ENCODE data around the gene FAM193B. TPM values are rescaled to one million over a fixed set of nuclear protein-coding genes. Genes with fewer than 3 reads are reported as not detected.
"Not testable (repeated sequence)": the region's sequence is repeated elsewhere in the genome, so short reads cannot be mapped to it uniquely, and the experiment has no call there.

FAM193B gene
- total RNA-seq, 1 donor from 2014 or later, result 227 TPM

- H3K27ac Mint-ChIP-seq (ENCODE audit: unreplicated experiment), result no peak overlapping the region
- no peak for DNase-seq
- peaks cover 8% of the 10 kb centered on the region for H3K9me3 Mint-ChIP-seq (ENCODE audit: unreplicated experiment)
- no peak for TF ChIP-seq CTCF (IDR thresholded peaks at IDR 0.05; ENCODE audit: partially characterized antibody, unreplicated experiment)
- peaks cover 5% of the 10 kb centered on the region for H3K36me3 Mint-ChIP-seq (ENCODE audit: unreplicated experiment)
- H3K27me3 Mint-ChIP-seq (ENCODE audit: unreplicated experiment), result peaks cover 13% of the 10 kb centered on the region
- H3K4me3 Mint-ChIP-seq (ENCODE audit: unreplicated experiment), result peak overlapping the region; percentile 40
- peaks cover 30% of the 10 kb centered on the region for H3K4me1 Mint-ChIP-seq (ENCODE audit: low read depth, unreplicated experiment)
Measured at GRCh38 chr5:177535125-177535524, 19.2 kb downstream of the FAM193B start.

- H3K27ac Mint-ChIP-seq (ENCODE audit: unreplicated experiment); H3K36me3 Mint-ChIP-seq (ENCODE audit: unreplicated experiment); H3K9me3 Mint-ChIP-seq (ENCODE audit: unreplicated experiment); DNase-seq; H3K4me3 Mint-ChIP-seq (ENCODE audit: unreplicated experiment): not testable (repeated sequence)
- Mint-ChIP-seq H3K27me3 (ENCODE audit: unreplicated experiment) (peaks cover 14% of the 10 kb centered on the region), H3K4me1 (ENCODE audit: low read depth, unreplicated experiment) (peaks cover 29% of the 10 kb centered on the region)
Measured at GRCh38 chr5:177534433-177534832, 19.9 kb downstream of the FAM193B start.

GRCh38 chr5:177531209-177531940 is 23.0 kb downstream of the FAM193B start:
- no peak for DNase-seq
- Mint-ChIP-seq H3K36me3 (ENCODE audit: unreplicated experiment) (peaks cover 5% of the 10 kb centered on the region), H3K27ac (ENCODE audit: unreplicated experiment) (peak overlapping the region; percentile 45), H3K4me1 (ENCODE audit: low read depth, unreplicated experiment) (peaks cover 23% of the 10 kb centered on the region), H3K9me3 (ENCODE audit: unreplicated experiment) (peaks cover 10% of the 10 kb centered on the region), H3K4me3 (ENCODE audit: unreplicated experiment) (no peak overlapping the region), H3K27me3 (ENCODE audit: unreplicated experiment) (peaks cover 12% of the 10 kb centered on the region)
- TF ChIP-seq CTCF (IDR thresholded peaks at IDR 0.05; ENCODE audit: partially characterized antibody, unreplicated experiment), result no peak

GRCh38 chr5:177530638-177531037 is 23.7 kb downstream of the FAM193B start:
- H3K36me3 Mint-ChIP-seq (ENCODE audit: unreplicated experiment), result peaks cover 5% of the 10 kb centered on the region
- H3K4me3 Mint-ChIP-seq (ENCODE audit: unreplicated experiment), result peak overlapping the region; percentile 40
- peaks cover 23% of the 10 kb centered on the region for H3K4me1 Mint-ChIP-seq (ENCODE audit: low read depth, unreplicated experiment)
- peaks cover 12% of the 10 kb centered on the region for H3K27me3 Mint-ChIP-seq (ENCODE audit: unreplicated experiment)
- no peak overlapping the region for H3K27ac Mint-ChIP-seq (ENCODE audit: unreplicated experiment)
- DNase-seq, result no peak
- peaks cover 10% of the 10 kb centered on the region for H3K9me3 Mint-ChIP-seq (ENCODE audit: unreplicated experiment)
- TF ChIP-seq CTCF (IDR thresholded peaks at IDR 0.05; ENCODE audit: partially characterized antibody, unreplicated experiment), result no peak

GRCh38 chr5:177529247-177530203 is 24.8 kb downstream of the FAM193B start:
- Mint-ChIP-seq H3K36me3 (ENCODE audit: unreplicated experiment) (peaks cover 5% of the 10 kb centered on the region), H3K4me3 (ENCODE audit: unreplicated experiment) (peak overlapping the region; percentile 40)

More at GRCh38 chr5:177529247-177530203, 24.8 kb downstream of the FAM193B start:
- peaks cover 20% of the 10 kb centered on the region for H3K4me1 Mint-ChIP-seq (ENCODE audit: low read depth, unreplicated experiment)
- H3K27ac Mint-ChIP-seq (ENCODE audit: unreplicated experiment), result peak overlapping the region; percentile 34
- DNase-seq, result no peak
- H3K9me3 Mint-ChIP-seq (ENCODE audit: unreplicated experiment), result peaks cover 8% of the 10 kb centered on the region
- TF ChIP-seq CTCF (IDR thresholded peaks at IDR 0.05; ENCODE audit: partially characterized antibody, unreplicated experiment), result no peak
- H3K27me3 Mint-ChIP-seq (ENCODE audit: unreplicated experiment), result peaks cover 14% of the 10 kb centered on the region
